Measurements from ENCODE around the gene SHC1.

- TF ChIP-seq, protein P1, sequence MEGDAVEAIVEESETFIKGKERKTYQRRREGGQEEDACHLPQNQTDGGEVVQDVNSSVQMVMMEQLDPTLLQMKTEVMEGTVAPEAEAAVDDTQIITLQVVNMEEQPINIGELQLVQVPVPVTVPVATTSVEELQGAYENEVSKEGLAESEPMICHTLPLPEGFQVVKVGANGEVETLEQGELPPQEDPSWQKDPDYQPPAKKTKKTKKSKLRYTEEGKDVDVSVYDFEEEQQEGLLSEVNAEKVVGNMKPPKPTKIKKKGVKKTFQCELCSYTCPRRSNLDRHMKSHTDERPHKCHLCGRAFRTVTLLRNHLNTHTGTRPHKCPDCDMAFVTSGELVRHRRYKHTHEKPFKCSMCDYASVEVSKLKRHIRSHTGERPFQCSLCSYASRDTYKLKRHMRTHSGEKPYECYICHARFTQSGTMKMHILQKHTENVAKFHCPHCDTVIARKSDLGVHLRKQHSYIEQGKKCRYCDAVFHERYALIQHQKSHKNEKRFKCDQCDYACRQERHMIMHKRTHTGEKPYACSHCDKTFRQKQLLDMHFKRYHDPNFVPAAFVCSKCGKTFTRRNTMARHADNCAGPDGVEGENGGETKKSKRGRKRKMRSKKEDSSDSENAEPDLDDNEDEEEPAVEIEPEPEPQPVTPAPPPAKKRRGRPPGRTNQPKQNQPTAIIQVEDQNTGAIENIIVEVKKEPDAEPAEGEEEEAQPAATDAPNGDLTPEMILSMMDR (IDR thresholded peaks at IDR 0.05; ENCODE audit: borderline replicate concordance, extremely low read depth, low read length, poor library complexity, severe bottlenecking) = no peak
- TF ChIP-seq EZH2 (IDR thresholded peaks at IDR 0.05; ENCODE audit: borderline replicate concordance, low read depth, low read length, severe bottlenecking) = no peak
Observed at GRCh38 chr1:154923695-154924094, 46.9 kb downstream of the SHC1 start.

Data from DND-41 (cell line).